NK-92 treated with Interleukin-12 subunit alpha and Interleukin-12 subunit beta, amount 100 ng/mL, for 24 hours (cell line): ENCODE results near the gene RNF6.
"Not testable (repeated sequence)": the region's sequence is repeated elsewhere in the genome, so short reads cannot be mapped to it uniquely, and the experiment has no call there.

Source experiments
- DNase-seq: peaks from one replicate; lab custom pipeline; 2025; lab: John Stamatoyannopoulos, UW

Gene RNF6

DNA sequence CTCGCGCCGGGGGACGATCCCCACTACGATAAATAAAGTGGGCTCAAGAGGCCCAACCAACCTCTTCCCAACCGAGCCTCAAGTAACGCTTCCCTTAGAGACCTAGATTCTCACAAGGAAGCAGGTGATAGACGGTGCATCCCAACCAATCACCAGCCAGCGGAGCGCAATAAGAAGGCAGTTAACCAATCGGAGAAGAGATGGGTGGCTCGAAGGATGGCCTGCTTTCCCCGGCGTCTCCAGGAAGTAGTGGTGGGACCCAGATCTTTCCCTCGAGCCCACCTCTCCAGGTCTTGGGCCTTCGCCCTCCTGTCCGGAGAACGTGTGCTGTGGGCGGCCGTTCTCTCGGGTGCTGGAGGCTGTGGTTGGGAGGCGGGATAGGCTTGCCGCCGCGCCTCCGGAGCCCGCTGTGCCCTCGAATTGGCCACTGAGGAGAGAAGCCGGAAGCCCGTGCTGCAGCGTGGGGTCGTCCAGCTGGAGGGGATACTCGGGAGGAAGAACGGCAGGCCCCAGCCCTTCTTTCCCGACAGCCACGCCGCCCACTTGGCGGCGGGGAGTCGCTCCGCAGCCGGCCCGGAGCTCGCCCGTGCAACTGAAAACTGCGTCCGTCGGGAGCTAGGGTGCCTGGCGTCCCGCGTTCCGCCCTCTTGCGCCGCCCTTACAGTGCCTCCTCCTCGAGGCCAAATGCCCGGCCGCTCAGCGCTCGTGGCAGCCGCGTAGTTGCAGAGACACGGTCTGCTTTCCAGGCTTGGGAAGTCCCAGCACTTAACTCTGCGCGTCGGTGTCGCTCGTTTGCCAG lies at the start of gene RNF6:
Gene RNF6 (minus strand): TSS at position 594 of the 799 bp plus-strand sequence. CDS start 2,665 bp downstream, outside the sequence.
- peak; percentile 85 for DNase-seq

DNA sequence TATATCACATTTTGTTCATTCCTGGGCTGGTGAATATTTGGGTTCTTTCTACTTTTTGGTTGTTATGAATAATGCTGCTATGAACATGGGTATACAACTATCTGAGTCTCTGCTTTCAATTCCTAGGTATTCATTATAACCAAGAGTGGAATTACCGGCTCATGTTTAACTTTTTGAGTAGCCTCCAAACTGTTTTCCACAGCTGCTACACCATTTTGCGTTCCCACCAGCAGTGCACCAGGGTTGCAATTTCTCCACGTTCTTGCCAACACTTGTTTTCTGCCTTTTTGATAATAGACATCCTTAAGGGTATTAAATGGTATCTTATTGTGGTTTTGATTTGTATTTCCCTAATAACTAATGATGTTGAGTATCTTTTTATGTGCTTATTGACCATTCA lies 48.6 kb upstream of the RNF6 start:
- DNase-seq: no peak

DNA sequence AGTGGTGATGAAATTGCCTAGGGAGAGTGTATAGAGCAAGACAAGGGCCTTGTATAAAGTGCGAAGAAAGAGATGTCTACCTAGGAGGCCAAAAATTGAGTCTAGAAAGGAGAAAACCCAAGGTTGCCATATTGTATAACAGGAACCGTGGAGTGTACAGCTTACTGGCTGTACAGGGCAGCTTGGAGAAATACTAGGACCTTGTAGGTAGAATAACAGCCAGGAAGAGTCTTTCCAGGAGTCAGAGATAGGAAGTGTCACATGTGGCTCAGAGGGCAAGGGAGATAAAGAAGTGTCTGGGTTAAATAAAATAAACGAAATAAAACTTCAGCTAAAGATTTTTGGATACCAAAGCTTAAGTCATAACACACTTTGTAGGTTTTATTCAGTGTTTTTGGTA lies 44.2 kb upstream of the RNF6 start:
- DNase-seq: no peak

DNA sequence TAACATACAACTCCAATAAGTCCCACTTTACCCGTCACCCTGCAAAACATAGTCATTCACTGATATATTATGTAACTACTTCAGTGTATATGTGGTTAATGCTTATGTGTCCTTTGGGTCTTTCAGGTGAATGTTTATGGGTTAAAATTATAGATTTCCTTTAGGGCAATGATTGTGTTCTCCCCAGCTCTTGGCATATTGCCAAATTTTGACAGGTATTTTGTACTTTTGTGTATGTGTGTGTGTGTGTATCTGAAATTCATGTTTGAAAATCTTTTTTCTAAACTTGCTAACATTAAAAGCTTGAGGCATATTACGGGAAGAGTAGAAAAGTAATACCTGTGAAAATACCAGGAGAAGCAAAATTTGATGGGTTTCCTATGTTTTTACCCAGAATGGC lies 40.0 kb upstream of the RNF6 start:
- DNase-seq: no peak

DNA sequence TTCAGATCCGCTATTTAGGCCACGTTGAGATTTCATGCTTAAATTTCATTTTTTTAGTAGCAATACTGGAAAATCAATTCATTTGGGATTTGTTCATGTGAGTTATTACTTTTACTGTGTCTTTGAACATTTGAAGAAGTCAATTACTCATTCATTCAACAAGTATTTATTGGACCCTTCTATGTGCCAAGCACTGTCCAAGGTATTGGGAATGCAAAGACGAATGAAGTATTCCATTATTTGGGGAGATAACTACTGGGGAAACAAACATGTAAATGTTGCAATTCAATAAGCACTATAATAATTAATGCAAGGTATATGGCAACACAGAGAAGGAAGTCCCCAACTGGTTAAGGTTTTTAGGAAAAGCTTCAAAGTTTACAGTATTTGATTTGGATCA lies 37.5 kb upstream of the RNF6 start:
- DNase-seq: no peak

DNA sequence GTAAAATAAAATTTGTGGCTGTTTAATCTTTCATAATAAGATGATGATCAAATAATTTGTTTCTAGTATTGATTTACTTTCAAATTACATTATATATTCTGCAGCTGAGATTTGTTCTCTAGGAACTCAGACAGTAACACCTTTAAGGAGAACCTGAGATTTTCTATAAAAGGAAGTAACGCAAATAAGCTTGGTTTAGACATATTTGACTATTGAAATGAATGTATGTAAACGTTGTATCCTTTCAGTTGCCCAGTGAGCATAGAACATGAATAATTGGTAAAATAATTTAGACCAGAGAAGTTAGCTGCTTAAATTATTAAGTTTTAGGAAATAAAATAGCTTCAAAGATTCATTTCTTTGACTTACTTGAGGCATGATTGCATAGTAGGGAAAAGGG lies 34.9 kb upstream of the RNF6 start:
- no peak for DNase-seq

DNA sequence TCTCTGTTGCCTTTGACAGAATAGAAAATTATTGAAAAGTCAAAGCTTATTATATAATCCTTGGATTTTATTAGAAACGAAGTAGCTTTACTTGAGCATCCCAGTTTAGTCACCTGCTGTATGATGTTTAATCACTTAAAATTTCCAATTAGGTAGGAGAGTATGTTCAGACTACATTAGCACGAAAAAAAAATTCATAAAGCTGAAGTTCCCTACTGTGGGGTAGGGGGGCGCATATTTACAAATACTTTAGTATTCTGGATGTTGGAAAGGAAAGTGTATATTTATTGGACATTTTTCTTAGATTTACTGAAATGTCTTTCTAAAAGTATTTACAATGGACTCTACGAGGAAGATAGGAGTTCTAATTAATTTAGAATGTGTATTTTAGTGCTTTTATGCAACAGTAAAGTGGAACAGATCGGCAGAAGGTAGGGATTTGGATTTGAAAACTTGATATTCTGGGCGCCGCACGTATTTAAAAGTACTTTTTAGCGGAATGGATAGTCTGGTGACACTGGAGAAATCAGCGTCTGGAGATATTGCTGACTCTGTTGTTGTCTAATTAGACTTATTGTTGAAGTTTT lies 33.7 kb upstream of the RNF6 start:
- DNase-seq: no peak

DNA sequence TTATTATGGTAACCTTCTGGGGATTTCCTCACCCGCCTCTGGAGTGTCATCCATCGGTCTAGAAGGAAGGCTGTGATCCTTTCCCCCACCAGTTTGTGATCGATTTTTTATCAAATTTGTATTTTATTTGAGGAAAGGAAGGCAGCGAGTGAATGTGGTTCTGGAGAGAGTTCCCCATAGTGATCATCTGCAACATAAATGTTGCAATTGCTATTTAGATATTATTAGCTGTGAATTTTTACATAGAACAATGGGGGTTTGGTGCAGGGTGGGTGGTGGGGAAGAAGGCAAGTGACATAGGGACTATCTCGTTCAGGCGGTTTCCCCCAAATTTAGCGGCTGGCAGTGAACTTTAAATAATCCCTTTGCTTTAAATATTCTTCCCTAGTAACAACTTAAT lies 33.0 kb upstream of the RNF6 start:
- DNase-seq: no peak

DNA sequence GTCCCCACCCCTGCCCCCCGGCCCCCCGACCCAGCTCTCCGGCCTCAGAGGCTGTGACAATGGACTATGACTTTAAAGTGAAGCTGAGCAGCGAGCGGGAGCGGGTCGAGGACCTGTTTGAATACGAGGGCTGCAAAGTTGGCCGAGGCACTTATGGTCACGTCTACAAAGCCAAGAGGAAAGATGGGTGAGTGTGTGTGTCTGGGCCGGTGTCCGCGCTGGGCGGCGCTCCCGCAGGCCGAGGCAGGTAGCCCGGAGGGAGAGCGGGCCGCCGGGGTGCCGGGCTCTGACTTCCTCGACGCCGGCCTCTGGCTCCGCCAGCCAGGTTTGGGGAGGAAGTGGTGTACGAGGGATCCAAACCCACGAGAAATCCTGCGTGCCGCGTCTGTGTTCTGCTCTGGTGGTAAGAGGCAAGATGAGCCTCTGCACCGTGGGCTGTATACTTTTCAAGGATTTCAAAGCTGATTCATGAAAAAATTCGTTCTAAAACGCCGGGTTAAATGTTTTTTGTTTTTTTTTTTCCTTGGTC lies 32.5 kb upstream of the RNF6 start:
- DNase-seq: peak; percentile 43

DNA sequence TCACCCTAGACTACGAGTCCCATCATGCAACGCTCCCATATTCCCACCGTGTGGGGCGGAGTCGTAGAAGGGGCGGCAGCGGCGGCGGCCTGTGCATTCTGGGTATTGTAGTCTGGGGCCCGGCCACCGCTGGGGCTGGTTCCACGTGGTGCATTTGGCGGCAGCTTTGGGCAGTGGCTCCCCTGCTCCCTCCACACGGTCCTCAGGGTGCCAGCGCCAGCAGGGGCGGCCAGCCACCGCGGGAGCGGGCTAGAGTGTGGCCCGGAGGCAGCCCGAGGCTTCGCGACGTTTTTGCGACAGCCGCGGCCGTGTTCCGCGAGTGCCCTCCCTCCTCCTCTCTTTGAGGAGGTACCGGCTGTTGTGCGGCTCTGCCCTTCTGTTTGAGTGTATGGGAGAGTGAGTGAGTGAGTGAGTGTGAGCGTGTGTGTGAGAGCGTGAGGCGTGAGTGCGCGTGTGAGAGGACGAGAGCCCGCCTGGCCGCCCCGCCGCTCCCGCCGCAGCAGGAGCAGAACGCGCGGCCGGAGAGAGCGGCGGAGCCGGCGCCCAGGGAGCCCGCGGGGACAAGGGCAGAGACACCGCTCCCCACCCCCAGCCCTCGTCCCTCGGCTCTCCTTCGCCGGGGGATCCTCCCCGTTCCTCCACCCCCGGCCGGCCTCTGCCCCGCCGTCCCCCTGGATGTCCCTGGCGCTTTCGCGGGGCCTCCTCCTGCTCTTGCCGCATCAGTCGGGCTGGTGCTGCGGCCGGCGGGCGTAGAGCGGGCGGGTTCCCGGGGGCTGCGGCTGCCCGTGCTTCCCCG lies 31.9 kb upstream of the RNF6 start, which contains the start of gene CDK8:
Gene CDK8 (plus strand): TSS at position 343 of the 796 bp plus-strand sequence. CDS start 513 bp downstream, outside the sequence.
- DNase-seq: peak; percentile 93

DNA sequence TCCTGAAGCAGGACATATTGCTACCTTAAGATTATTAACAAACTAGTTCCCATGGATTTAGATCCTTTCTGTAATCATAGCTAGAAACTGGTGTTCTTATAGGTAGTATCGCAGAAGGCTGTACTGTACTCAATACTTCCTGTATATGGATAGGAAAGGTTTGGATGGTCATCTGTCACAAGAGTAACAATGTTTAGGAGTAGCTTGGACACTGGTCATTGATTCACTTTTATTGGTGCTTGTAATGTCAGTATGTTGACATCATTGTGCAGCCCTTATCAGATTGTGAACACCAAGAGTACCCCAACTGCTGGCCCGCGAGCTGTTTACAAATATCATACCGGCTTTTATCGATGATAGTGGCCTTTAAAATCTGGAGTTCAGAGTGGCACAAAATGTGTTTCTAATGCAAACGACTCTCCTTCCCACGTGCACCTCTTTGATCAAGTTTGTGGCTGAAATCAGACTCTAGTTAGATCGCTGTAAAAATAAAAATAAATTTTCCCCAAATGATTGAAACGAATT lies 31.2 kb upstream of the RNF6 start:
- no peak for DNase-seq

DNA sequence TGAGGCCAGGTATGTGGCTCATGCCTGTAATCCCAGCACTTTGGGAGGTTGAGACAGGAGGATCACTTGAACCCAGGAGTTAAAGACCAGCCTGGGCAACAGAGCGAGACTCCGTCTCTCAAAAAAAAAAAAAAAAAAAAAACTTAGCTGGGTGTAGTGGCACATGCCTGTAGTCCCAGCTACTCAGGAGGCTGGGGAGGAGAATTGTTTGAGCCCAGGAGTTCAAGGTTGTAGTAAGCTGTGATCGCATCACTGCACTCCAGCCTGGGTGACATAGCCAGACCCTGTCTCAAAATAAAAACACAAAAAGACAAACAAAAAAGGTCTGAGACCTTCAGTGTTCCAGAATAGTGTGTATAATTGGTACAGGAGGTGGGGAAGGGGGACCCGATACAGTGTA lies 29.9 kb upstream of the RNF6 start:
- not testable (repeated sequence) for DNase-seq

DNA sequence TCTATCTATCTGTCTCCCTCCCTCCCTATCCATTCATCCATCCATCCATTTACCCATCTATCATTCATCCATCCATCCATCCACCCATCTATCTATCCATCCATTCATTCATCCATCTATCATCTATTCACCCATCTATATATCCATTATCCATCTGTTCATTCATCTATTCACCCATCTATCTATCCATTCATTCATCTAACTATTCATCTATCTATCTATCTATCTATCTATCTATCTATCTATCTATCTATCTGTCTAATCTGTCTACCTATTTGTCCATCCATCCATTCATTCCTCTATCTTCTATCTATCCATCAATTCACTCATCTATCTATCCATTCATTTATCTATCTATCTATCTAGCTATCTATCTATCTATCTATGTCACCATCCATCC lies 27.4 kb upstream of the RNF6 start:
- no peak for DNase-seq

DNA sequence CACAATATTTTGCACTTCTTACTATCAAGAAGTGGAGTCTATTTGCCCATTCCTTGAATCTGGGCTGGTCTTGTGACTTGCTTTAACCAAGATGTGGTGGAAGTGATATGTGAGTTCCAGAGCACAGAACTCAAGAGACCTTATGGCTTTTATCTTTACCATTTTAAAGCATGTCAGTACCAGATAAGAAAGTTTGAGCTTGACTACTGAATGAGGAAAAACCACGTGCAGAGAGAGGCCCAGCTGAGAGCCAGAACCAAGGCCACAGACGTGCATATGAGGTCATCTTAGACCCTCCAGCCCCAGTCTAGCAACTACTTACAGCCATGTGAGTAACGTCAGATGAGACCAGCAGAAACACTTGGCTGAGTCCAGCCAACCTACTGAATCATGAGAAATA lies 25.5 kb upstream of the RNF6 start:
- no peak for DNase-seq

DNA sequence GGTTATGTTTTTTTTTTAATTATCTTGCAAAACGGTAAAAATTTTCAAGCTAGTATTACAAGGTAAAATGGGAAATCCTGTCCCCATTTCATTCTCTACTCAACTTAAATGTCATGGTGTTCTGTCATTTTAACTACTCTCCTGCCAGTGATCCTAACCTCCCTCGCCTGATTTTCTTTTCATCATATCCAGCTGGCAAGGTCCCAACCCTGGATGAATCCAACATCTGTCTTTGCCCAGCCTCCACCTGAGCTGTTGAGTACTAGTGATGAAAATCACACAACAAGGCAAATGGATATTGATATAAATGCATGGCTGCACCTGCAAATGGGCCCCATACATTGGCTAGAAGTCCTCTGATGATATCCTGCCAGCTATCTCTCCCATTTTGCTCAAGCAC lies 24.9 kb upstream of the RNF6 start:
- DNase-seq: no peak

DNA sequence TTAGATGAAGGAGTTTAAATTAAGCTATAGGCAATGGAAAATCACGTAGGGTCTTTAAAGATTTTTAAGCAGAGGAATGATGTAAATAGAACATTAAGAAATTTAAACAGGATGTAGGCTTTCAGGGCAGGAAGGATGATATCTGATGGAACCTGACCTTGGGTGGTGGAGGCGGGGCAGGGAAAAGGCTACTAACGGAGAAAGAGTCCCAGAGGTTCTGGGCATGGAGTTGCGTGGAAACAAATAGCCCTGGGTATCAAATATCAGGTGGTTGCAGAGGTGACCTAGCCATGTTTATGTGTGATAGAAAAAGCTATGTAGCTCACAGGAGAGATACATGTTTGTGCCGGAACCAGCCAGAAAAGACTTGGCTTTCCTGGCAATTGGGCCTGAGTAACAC lies 24.0 kb upstream of the RNF6 start:
- no peak for DNase-seq

DNA sequence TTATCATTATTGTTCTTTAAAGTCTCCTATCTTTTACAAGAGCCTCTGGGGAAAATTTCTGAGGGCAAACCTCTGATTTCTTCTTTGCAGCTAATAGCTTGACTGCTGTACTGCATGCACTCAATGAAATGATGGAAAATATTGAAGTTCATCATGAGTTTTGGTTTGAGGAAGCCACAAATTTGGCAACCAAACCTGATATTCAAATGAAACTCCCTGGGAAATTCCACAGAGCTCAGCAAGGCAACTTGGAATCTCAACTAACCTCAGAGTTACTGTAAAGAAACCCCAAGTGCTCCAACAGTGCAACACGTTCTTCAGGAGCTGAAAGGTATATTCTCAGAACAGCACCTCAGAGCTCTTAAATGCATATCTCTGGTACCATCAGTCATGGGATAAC lies 14.2 kb upstream of the RNF6 start:
- no peak for DNase-seq

DNA sequence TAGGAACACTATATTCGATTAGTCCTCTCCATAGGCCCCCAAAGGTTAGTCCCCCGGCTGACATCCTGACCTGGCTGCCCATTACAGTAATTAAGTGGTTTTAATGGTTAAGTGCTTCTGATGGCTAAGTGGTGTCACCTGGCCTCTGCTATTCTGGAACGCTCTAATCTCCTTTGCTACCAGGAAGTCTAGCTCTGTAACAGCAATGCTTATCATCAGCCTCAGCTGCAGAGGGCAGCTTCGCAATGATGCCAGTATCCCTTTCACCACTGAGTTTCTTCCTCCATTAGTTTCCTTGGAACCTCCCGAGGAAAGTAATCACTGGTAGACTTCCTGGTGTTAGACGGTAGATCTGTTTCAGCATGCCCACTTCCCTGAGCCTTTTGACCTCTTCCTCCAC lies 8.6 kb upstream of the RNF6 start:
- DNase-seq: no peak

DNA sequence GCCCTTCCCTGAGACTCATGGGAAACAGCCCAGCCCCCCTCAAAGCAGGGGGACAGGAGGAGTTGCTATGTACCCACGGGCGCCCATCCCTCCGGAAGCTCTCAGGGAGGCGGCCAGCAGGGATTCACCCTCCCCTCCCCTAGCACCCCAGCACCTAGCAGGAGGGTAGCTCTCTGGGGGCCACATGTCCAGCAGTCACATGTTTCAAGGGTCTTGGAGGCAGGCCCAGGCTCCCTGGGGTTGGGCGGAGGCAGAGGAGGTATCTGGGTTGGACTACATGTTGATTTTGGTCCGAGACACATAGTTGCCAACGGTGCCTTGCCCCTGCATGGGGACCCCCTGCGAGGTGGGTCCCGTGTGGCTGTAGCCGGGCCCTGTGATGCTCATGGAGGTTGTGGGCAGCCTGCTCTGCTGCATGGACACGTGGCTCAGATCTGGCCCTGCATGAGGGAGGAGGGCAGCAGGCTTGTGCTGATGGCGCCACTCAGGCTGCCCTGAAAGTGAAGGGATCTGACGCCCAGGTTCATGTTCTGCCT lies 7.0 kb upstream of the RNF6 start:
- DNase-seq: no peak

DNA sequence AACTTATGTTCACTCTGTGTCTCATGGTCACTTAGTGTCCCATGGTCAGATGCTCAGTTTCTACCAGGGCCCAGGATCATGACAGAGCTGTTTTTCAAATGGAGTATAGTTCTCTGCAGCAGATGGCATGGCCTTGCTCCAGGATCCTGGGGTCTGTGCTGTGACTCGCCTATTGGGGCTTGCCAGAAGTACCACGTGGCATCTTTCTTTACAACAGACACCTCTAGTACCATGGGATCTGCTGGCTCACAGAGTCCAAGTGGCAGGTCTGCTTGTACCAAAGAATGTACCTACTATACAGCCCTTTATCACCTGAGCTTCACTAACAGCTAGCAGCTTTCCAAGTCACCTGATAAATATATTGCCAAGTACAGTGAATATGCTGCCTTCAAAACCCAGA lies 6.0 kb upstream of the RNF6 start:
- DNase-seq: no peak

DNA sequence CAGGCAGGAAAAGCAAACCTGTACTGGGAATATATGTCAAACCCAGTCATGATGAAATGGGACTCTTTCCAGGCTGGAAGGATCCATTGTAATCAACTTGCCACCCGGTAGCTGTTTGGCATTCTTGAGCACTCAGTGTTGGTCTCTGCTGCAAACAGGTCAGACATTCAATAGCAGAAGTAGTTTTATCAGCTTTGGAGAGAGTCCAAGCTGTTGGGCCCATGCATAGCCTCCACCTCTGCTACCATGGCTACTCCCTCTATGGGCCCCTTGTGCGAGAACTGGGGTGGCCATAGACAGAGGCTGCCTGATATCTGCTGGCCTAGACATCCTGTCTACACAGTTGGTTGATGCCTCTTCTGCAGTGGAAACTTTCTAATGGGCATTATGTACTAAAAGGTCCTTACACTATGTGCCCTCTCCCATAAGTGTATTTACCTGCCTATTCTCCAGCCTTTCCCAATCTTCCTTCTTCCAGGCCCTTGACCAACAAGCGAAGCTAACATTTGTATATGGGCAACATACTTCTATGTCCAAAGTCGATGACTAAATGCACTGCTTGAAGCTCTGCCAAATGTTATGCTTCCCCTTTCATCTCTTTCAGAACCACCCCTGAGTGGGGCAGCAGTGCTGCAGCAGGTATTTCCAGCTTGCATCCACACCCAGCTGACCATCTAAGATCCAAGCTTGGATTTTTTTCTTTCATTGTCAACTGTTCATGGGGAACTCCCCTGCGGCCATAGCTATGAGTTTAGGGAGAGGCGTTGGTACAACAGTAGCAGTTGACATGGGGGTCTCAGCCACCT lies 5.3 kb upstream of the RNF6 start:
- DNase-seq: no peak
